ENCODE measurements around the gene EMB.
"Not testable (repeated sequence)": the region's sequence is repeated elsewhere in the genome, so short reads cannot be mapped to it uniquely, and the experiment has no call there.

DNA sequence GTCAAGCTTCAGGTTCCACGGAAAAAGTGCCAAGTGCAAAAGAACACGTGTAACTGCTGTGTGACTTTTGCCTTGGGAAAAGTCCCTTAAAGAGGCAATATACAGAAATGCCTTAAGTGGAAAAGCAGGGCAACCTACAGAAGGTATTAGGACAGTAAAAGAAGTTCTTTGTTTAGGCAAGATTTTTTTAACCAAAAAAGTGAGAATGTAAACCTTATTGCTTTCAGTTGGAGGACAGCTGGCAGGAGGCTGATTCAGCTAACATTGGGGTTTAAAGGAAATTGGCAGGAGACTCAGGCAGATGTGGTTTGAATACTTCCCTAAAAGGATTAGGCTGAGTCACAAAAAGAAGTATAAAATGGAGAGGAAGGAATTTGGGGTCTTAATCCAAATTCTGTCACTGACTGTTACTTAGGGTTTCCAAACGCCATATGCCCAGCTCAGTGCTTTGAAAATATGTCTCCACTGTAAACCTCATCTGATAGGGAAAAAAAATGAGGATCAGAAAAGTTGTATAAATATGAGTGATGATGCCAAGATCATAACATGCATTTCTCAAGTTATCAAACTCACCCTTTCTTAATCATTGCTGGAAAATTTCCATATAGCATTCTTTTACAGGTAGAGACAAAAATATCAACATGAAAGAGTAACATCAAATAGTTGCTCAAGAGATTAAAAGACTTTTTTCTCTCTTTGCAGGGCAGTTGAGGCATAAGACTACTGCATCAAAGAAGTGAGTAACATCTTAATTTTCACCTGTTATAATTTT lies 9.8 kb downstream of the EMB start:
- TF ChIP-seq, protein P1, sequence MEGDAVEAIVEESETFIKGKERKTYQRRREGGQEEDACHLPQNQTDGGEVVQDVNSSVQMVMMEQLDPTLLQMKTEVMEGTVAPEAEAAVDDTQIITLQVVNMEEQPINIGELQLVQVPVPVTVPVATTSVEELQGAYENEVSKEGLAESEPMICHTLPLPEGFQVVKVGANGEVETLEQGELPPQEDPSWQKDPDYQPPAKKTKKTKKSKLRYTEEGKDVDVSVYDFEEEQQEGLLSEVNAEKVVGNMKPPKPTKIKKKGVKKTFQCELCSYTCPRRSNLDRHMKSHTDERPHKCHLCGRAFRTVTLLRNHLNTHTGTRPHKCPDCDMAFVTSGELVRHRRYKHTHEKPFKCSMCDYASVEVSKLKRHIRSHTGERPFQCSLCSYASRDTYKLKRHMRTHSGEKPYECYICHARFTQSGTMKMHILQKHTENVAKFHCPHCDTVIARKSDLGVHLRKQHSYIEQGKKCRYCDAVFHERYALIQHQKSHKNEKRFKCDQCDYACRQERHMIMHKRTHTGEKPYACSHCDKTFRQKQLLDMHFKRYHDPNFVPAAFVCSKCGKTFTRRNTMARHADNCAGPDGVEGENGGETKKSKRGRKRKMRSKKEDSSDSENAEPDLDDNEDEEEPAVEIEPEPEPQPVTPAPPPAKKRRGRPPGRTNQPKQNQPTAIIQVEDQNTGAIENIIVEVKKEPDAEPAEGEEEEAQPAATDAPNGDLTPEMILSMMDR (IDR thresholded peaks at IDR 0.05 in 2 of 3, conservative IDR thresholded peaks at IDR 0.05 in 1 of 3; ENCODE audit: insufficient read depth in 2 of 3, low read depth in 1 of 3, low read length in 3 of 3) = not testable (repeated sequence)
- TF ChIP-seq BCL6 (CRISPR knock-in tag; IDR thresholded peaks at IDR 0.05); HDAC6 (IDR thresholded peaks at IDR 0.05; ENCODE audit: low read depth, low read length); DDX20 (tag; IDR thresholded peaks at IDR 0.05; ENCODE audit: low read depth); ZZZ3 (IDR thresholded peaks at IDR 0.05); SETDB1 (IDR thresholded peaks at IDR 0.05; ENCODE audit: low read length); TRIM24 (IDR thresholded peaks at IDR 0.05); ZNF232 (CRISPR knock-in tag; IDR thresholded peaks at IDR 0.05); ZKSCAN1 (IDR thresholded peaks at IDR 0.05; ENCODE audit: low read depth, low read length); ERF (CRISPR knock-in tag; IDR thresholded peaks at IDR 0.05): not testable (repeated sequence)
- TF ChIP-seq, protein P2, sequence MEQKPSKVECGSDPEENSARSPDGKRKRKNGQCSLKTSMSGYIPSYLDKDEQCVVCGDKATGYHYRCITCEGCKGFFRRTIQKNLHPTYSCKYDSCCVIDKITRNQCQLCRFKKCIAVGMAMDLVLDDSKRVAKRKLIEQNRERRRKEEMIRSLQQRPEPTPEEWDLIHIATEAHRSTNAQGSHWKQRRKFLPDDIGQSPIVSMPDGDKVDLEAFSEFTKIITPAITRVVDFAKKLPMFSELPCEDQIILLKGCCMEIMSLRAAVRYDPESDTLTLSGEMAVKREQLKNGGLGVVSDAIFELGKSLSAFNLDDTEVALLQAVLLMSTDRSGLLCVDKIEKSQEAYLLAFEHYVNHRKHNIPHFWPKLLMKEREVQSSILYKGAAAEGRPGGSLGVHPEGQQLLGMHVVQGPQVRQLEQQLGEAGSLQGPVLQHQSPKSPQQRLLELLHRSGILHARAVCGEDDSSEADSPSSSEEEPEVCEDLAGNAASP (IDR thresholded peaks at IDR 0.05) = not testable (repeated sequence)
- TF ChIP-seq, protein P3, sequence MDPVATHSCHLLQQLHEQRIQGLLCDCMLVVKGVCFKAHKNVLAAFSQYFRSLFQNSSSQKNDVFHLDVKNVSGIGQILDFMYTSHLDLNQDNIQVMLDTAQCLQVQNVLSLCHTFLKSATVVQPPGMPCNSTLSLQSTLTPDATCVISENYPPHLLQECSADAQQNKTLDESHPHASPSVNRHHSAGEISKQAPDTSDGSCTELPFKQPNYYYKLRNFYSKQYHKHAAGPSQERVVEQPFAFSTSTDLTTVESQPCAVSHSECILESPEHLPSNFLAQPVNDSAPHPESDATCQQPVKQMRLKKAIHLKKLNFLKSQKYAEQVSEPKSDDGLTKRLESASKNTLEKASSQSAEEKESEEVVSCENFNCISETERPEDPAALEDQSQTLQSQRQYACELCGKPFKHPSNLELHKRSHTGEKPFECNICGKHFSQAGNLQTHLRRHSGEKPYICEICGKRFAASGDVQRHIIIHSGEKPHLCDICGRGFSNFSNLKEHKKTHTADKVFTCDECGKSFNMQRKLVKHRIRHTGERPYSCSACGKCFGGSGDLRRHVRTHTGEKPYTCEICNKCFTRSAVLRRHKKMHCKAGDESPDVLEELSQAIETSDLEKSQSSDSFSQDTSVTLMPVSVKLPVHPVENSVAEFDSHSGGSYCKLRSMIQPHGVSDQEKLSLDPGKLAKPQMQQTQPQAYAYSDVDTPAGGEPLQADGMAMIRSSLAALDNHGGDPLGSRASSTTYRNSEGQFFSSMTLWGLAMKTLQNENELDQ (CRISPR knock-in tag; IDR thresholded peaks at IDR 0.05; ENCODE audit: borderline replicate concordance) = not testable (repeated sequence)
- TF ChIP-seq, protein P4, sequence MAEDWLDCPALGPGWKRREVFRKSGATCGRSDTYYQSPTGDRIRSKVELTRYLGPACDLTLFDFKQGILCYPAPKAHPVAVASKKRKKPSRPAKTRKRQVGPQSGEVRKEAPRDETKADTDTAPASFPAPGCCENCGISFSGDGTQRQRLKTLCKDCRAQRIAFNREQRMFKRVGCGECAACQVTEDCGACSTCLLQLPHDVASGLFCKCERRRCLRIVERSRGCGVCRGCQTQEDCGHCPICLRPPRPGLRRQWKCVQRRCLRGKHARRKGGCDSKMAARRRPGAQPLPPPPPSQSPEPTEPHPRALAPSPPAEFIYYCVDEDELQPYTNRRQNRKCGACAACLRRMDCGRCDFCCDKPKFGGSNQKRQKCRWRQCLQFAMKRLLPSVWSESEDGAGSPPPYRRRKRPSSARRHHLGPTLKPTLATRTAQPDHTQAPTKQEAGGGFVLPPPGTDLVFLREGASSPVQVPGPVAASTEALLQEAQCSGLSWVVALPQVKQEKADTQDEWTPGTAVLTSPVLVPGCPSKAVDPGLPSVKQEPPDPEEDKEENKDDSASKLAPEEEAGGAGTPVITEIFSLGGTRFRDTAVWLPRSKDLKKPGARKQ (CRISPR knock-in tag; IDR thresholded peaks at IDR 0.05) = not testable (repeated sequence)
- TF ChIP-seq, protein P5, sequence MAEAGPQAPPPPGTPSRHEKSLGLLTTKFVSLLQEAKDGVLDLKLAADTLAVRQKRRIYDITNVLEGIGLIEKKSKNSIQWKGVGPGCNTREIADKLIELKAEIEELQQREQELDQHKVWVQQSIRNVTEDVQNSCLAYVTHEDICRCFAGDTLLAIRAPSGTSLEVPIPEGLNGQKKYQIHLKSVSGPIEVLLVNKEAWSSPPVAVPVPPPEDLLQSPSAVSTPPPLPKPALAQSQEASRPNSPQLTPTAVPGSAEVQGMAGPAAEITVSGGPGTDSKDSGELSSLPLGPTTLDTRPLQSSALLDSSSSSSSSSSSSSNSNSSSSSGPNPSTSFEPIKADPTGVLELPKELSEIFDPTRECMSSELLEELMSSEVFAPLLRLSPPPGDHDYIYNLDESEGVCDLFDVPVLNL (CRISPR knock-in tag; IDR thresholded peaks at IDR 0.05; ENCODE audit: low read depth) = not testable (repeated sequence)

All from K562 (cell line).